Spleen (tissue), 7 donors: ENCODE data around the gene NPHP4.

Experiments
- POLR2AphosphoS5 ChIP-seq, 3 donors: sonication (generic); formaldehyde crosslinking; IDR thresholded peaks; one replicate each; pipeline ENCODE4 v1.5.1; 2017; ENCODE audit warnings: antibody characterized with exemption in 3 of 3
- TF ChIP-seq, protein P1 (sequence below), 11 experiments: fragments of 200-600 bp in 7 of 11; fragments of 450-650 bp in 4 of 11; sonication (generic) in 4 of 11; IDR thresholded peaks in 8 of 11; conservative IDR thresholded peaks in 3 of 11; 1 replicate in 7 of 11; 2 replicates in 4 of 11; pipeline versions ENCODE4 v1.4.0 to v1.8.0; 2016 to 2021; ENCODE audit warnings: antibody characterized with exemption in 11 of 11, inconsistent platforms in 4 of 11, mild to moderate bottlenecking in 1 of 11
- donor health status: DM: no; HTN: no; CAD: no; lungs with moderate emphysema.
- donor health status: DM: no; HTN: no; CAD: no.
- donor health status: DM: no; HTN: no; CAD: no.

DNA sequence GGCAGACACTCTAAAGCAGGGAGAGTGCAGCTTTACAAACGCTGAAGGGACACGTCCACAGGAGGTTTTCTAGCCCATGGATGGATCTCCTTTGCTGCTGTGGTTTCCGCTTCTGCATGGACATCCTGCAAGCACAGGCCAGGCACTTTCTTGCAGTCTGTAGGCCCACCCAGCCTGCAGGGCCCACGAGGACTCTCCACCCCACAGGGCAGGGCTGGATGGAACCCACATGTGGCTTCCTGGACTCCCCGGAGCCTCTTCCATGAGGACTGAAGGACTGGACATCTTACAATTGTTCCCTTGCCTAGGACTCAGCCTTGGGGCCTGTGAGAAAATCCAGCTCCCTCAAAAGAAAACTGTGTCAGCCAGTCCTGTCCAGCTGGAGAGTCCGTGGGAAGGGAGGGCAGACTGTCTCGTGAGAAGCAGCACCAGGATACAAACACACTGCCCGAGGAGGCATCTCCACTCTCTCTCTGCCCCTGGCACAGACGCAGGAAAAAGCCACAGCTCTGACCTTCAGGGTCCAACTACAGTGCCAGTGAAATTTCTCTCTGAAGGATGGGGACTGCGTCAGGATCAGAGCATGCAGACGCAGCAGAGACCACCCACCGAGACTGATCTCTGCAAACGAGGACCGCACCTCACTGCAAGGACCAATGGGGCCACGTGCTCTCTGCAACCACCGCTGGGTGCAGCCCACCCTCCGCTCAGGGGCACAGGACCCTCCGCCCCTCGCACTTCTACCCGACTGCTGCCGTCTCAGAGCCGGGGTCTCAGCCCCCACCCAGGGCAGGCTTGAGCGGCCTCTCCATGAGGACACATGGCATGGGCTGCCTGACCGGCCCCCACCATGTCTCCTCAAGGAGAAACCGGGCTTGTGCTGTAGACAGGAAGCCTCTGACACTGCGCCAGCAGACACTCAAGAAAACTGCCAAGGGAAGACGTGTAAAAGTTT is 130.1 kb downstream of the NPHP4 start:
- no peak for TF ChIP-seq POLR2AphosphoS5 (IDR thresholded peaks at IDR 0.05)
- TF ChIP-seq, protein P1, sequence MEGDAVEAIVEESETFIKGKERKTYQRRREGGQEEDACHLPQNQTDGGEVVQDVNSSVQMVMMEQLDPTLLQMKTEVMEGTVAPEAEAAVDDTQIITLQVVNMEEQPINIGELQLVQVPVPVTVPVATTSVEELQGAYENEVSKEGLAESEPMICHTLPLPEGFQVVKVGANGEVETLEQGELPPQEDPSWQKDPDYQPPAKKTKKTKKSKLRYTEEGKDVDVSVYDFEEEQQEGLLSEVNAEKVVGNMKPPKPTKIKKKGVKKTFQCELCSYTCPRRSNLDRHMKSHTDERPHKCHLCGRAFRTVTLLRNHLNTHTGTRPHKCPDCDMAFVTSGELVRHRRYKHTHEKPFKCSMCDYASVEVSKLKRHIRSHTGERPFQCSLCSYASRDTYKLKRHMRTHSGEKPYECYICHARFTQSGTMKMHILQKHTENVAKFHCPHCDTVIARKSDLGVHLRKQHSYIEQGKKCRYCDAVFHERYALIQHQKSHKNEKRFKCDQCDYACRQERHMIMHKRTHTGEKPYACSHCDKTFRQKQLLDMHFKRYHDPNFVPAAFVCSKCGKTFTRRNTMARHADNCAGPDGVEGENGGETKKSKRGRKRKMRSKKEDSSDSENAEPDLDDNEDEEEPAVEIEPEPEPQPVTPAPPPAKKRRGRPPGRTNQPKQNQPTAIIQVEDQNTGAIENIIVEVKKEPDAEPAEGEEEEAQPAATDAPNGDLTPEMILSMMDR (IDR thresholded peaks at IDR 0.05 in 8 of 11, conservative IDR thresholded peaks at IDR 0.05 in 3 of 11): no peak
